H1 (cell line): ENCODE data around the gene SCG3. TPM values are rescaled to one million over a fixed set of nuclear protein-coding genes. Genes with fewer than 3 reads are reported as not detected.

Experiments used
- CTCF ChIA-PET: fragments of 300-600 bp; sonication (Branson Sonifier 250); formaldehyde crosslinking; loops from one replicate; lab custom pipeline; 2021; ENCODE audit not compliant: partially characterized antibody; lab: Charles Lee
- POLR2A ChIA-PET: fragments of 300-600 bp; sonication (Branson Sonifier 250); formaldehyde crosslinking; loops from one replicate; lab custom pipeline; 2021; ENCODE audit warnings: inconsistent platforms; ENCODE audit not compliant: partially characterized antibody; lab: Charles Lee
- DNase-seq, 2 experiments: peaks; one replicate each; pipeline versions ENCODE4 v3.0.0 to v3.0.0-alpha.2; 2010 to 2022; ENCODE audit warnings: low spot score in 2 of 2, low read depth in 1 of 2, mixed read lengths in 1 of 2
- FAIRE-seq: peaks from 2 replicates; lab custom pipeline; 2011; peaks lifted over from hg19 to GRCh38; lab: Jason Lieb, UNC
- H2AFZ ChIP-seq: 2 replicates; pipeline ENCODE4 v1.8.1; 2012; ENCODE audit warnings: low read length, inconsistent platforms
- H2AK5ac ChIP-seq: 2 replicates; pipeline ENCODE4 v1.6.1; 2013; ENCODE audit warnings: low read depth, low read length
- H2BK120ac ChIP-seq: replicated peaks from 2 replicates; pipeline ENCODE3; 2013; ENCODE audit warnings: low read depth, low read length, inconsistent platforms
- H2BK12ac ChIP-seq: 2 replicates; pipeline ENCODE4 v1.6.1; 2013; ENCODE audit warnings: low read depth, low read length
- H2BK15ac ChIP-seq: 2 replicates; pipeline ENCODE4 v1.6.1; 2013; ENCODE audit warnings: low read length
- H2BK20ac ChIP-seq: 2 replicates; pipeline ENCODE4 v1.6.1; 2013; ENCODE audit warnings: low read length
- H2BK5ac ChIP-seq: 2 replicates; pipeline ENCODE4 v1.6.1; 2013; ENCODE audit warnings: low read depth, low read length
- H3K14ac ChIP-seq: 2 replicates; pipeline ENCODE4 v1.6.1; 2013; ENCODE audit warnings: inconsistent platforms; ENCODE audit not compliant: insufficient read length
- H3K18ac ChIP-seq: 2 replicates; pipeline ENCODE4 v1.6.1; 2013; ENCODE audit warnings: low read length; ENCODE audit errors: extremely low read depth
- H3K23ac ChIP-seq: 2 replicates; pipeline ENCODE4 v1.6.1; 2013; ENCODE audit warnings: inconsistent platforms; ENCODE audit not compliant: insufficient read length
- H3K23me2 ChIP-seq: 2 replicates; pipeline ENCODE4 v1.6.1; 2013; ENCODE audit warnings: low read depth, low read length
- H3K27ac ChIP-seq: 2 replicates; pipeline ENCODE4 v1.6.1; 2011; ENCODE audit warnings: low read depth, low read length, inconsistent platforms
- H3K27me3 ChIP-seq, 4 experiments: replicated peaks in 1 of 4; 1 replicate in 1 of 4; 2 replicates in 3 of 4; pipeline versions ENCODE4 v1.6.1 to v1.8.1; 2011 to 2013; ENCODE audit warnings: low read length in 3 of 4, mild to moderate bottlenecking in 3 of 4, inconsistent platforms in 2 of 4, mixed read lengths in 2 of 4, moderate library complexity in 1 of 4; ENCODE audit not compliant: control insufficient read depth in 3 of 4, insufficient read depth in 3 of 4; ENCODE audit errors: extremely low read depth in 1 of 4
- H3K36me3 ChIP-seq, 4 experiments: 2 replicates each; pipeline versions ENCODE4 v1.6.1 to v1.8.1; 2011 to 2013; ENCODE audit warnings: mild to moderate bottlenecking in 4 of 4, low read length in 3 of 4, moderate library complexity in 2 of 4, control low read depth in 1 of 4, inconsistent platforms in 1 of 4; ENCODE audit not compliant: insufficient read depth in 4 of 4, control insufficient read depth in 2 of 4
- H3K4ac ChIP-seq: replicated peaks from 2 replicates; pipeline ENCODE3; 2013; ENCODE audit warnings: low read length, low read depth, mixed read lengths, inconsistent platforms; ENCODE audit not compliant: insufficient read length
- H3K4me1 ChIP-seq, 4 experiments: replicated peaks in 1 of 4; 1 replicate in 1 of 4; 2 replicates in 3 of 4; pipeline versions ENCODE4 v1.6.1 to v1.8.1; 2011 to 2013; ENCODE audit warnings: low read length in 3 of 4, inconsistent platforms in 2 of 4, mixed read lengths in 1 of 4; ENCODE audit not compliant: insufficient read depth in 4 of 4, control insufficient read depth in 3 of 4
- H3K4me2 ChIP-seq, 2 experiments: 2 replicates each; pipeline versions ENCODE4 v1.6.1 to v1.8.1; 2011 to 2013; ENCODE audit warnings: low read depth in 2 of 2, low read length in 2 of 2, control low read depth in 1 of 2, inconsistent platforms in 1 of 2, mild to moderate bottlenecking in 1 of 2; ENCODE audit not compliant: insufficient read depth in 1 of 2
- H3K4me3 ChIP-seq, 4 experiments: fragments of 200-600, 300-600 bp in 1 of 4; sonication (generic), shearing (Covaris generic), sonication (Bioruptor Twin) in 1 of 4; 2 replicates each; pipeline versions ENCODE4 v1.5.1 to v1.8.1; 2011 to 2016; ENCODE audit warnings: low read length in 4 of 4, low read depth in 3 of 4, control low read depth in 2 of 4, inconsistent platforms in 2 of 4, mild to moderate bottlenecking in 2 of 4, mixed read lengths in 1 of 4, moderate library complexity in 1 of 4; ENCODE audit not compliant: insufficient read depth in 2 of 4; ENCODE audit errors: extremely low read depth in 1 of 4
- H3K56ac ChIP-seq: replicated peaks from 2 replicates; pipeline ENCODE3; 2013; ENCODE audit warnings: low read depth, mild to moderate bottlenecking, mixed read lengths, low read length, inconsistent platforms; ENCODE audit not compliant: insufficient read length
- H3K79me1 ChIP-seq: 2 replicates; pipeline ENCODE4 v1.6.1; 2013; ENCODE audit warnings: low read depth, low read length, control low read depth
- H3K79me2 ChIP-seq, 2 experiments: 2 replicates each; pipeline versions ENCODE4 v1.6.1 to v1.8.1; 2012 to 2013; ENCODE audit warnings: low read length in 2 of 2, mild to moderate bottlenecking in 2 of 2, inconsistent platforms in 1 of 2; ENCODE audit not compliant: insufficient read depth in 2 of 2, control insufficient read depth in 1 of 2
- H3K9ac ChIP-seq, 4 experiments: replicated peaks in 1 of 4; 1 replicate in 1 of 4; 2 replicates in 3 of 4; pipeline versions ENCODE4 v1.6.1 to v1.8.1; 2011 to 2013; ENCODE audit warnings: low read depth in 3 of 4, low read length in 3 of 4, control low read depth in 2 of 4, mild to moderate bottlenecking in 2 of 4, moderate library complexity in 2 of 4, inconsistent platforms in 1 of 4; ENCODE audit errors: extremely low read depth in 1 of 4
- H3K9me3 ChIP-seq, 2 experiments: 2 replicates each; pipeline versions ENCODE4 v1.6.1 to v1.8.1; 2012 to 2013; ENCODE audit warnings: mild to moderate bottlenecking in 2 of 2, moderate library complexity in 2 of 2, control low read depth in 1 of 2, inconsistent platforms in 1 of 2, low read depth in 1 of 2, low read length in 1 of 2, mixed read lengths in 1 of 2; ENCODE audit not compliant: insufficient read depth in 2 of 2
- H4K20me1 ChIP-seq, 2 experiments: replicated peaks in 1 of 2; 2 replicates each; pipeline versions ENCODE3 to v1.8.1; 2011 to 2013; ENCODE audit warnings: inconsistent platforms in 2 of 2, low read length in 2 of 2, mild to moderate bottlenecking in 1 of 2; ENCODE audit not compliant: insufficient read depth in 2 of 2, control insufficient read depth in 1 of 2
- H4K5ac ChIP-seq: 2 replicates; pipeline ENCODE4 v1.6.1; 2013; ENCODE audit warnings: low read length, low read depth, mixed read lengths, inconsistent platforms; ENCODE audit not compliant: insufficient read length
- H4K8ac ChIP-seq: 2 replicates; pipeline ENCODE4 v1.8.0; 2013; ENCODE audit warnings: mild to moderate bottlenecking, moderate library complexity, low read length, inconsistent platforms; ENCODE audit not compliant: insufficient read depth; ENCODE audit errors: extremely low read depth
- H4K91ac ChIP-seq: replicated peaks from 2 replicates; pipeline ENCODE3; 2013; ENCODE audit warnings: low read length, mixed read lengths, inconsistent platforms; ENCODE audit not compliant: insufficient read length
- JUND ChIP-seq: IDR thresholded peaks from 2 replicates; pipeline ENCODE4 v1.6.1; 2011; ENCODE audit warnings: mild to moderate bottlenecking, improper control_type of control experiment, low read length
- SIRT6 ChIP-seq: IDR thresholded peaks from one replicate; pipeline ENCODE4 v1.7.1; 2012; ENCODE audit warnings: low read length, inconsistent platforms
- SP1 ChIP-seq: IDR thresholded peaks from 2 replicates; pipeline ENCODE4 v1.6.1; 2011; ENCODE audit warnings: low read depth, low read length
- WGBS, 2 experiments: shearing (Covaris generic) in 1 of 2; methylation state at CpG; one replicate each; pipeline versions ENCODE4 v1.1.6 to v1.1.7; 2013 to 2015; ENCODE audit warnings: low lambda C conversion rate in 2 of 2, mixed read lengths in 2 of 2, inconsistent platforms in 1 of 2, low coverage in 1 of 2, missing lambda C conversion rate in 1 of 2; ENCODE audit not compliant: insufficient replicate concordance in 2 of 2, insufficient coverage in 1 of 2, insufficient read length in 1 of 2; ENCODE audit errors: extremely low coverage in 1 of 2, missing lambda C conversion rate in 1 of 2; 5-methylcytosine and 5-hydroxymethylcytosine counted together
- polyA plus RNA-seq, 7 experiments: library from polyadenylated mRNA; depleted of rRNA in 3 of 7; stranded (reverse) in 5 of 7; unstranded in 2 of 7; fragments of >200 nt in 5 of 7; fragments of 200-250 nt in 2 of 7; gene quantifications; 1 replicate in 5 of 7; 2 replicates in 1 of 7; 4 replicates in 1 of 7; pipeline versions ENCODE4 v1.2.1 to v1.2.3, GENCODE V29; 2011 to 2013; ENCODE audit warnings: missing spikeins in 2 of 7, mixed read lengths in 2 of 7
- total RNA-seq: library from RNA; stranded (reverse); fragmentation: NEBNext Ultra II Directional; extraction: Animal tissue kit (Norgen Biotek cat#: 25700); gene quantifications from 2 replicates; pipeline ENCODE4 v1.2.1, GENCODE V29; 2021
- TF ChIP-seq, protein P1 (sequence below): IDR thresholded peaks from 2 replicates; pipeline ENCODE4 v1.6.1; 2012; ENCODE audit warnings: inconsistent platforms

The SCG3 gene
- total and polyA plus RNA-seq, 2 of the 8 experiments (the other 6 are each of a cell fraction or from before 2014, with no cell fraction given), result 5.2 to 45.9 TPM

DNA sequence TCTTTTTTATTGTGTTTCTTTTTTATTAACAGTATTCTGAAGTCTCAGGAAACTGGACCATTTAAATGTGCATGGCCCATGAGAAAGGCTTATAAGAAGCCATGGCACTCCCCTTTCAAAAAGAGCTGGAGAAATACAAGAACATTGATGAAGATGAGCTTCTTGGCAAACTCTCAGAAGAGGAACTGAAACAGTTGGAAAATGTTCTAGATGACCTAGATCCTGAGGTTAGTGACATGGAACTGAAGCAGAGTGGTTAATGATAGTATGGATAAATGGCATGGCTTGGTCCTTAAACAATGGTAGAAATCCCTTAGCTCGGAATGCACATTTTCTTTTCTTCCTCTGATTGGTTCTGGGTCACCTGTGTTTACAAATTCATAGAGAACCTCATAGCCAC, 85.0 kb downstream of the SCG3 start:
- Histone ChIP-seq H2BK120ac (no peak overlapping the region), H3K4me2 (no peak overlapping the region), H3K9me3 (no peaks in the 10 kb centered on the region), H4K20me1 (no peaks in the 10 kb centered on the region), H3K4me3 (no peak overlapping the region), H3K4me1 (peaks cover 0 to 3% (median 0%) of the 10 kb centered on the region in 4 experiments; a peak in 1 of 7 replicates), H3K36me3 (no peaks in the 10 kb centered on the region), H3K23ac (no peak overlapping the region), H3K9ac (no peak overlapping the region), H2BK20ac (no peak overlapping the region), H4K8ac (no peak overlapping the region), H4K5ac (no peak overlapping the region), H2BK5ac (no peak overlapping the region), H3K79me1 (no peaks in the 10 kb centered on the region), H3K27me3 (no peaks in the 10 kb centered on the region), H3K27ac (no peak overlapping the region), H3K4ac (no peak overlapping the region), H3K23me2 (no peaks in the 10 kb centered on the region), H2AFZ (no peak overlapping the region), H3K18ac (no peak overlapping the region), H2BK15ac (no peak overlapping the region), H3K56ac (no peak overlapping the region), H2BK12ac (no peak overlapping the region), H2AK5ac (no peak overlapping the region), H3K14ac (no peak overlapping the region), H3K79me2 (no peaks in the 10 kb centered on the region), H4K91ac (no peak overlapping the region)
- CTCF ChIA-PET, result interaction anchor here (0.6 to 3.3 kb wide), 3 partner anchors 10 to 486 kb away, joined by 3 to 20 read pairs (median 3); no protein-coding TSS in a partner anchor
- 83% methylated on average over 1 of the region's 1 CpG; no CpG with 5 or more reads in 1 of the 2 experiments for WGBS, 2 experiments
- DNase-seq, result no peak
- no peak for FAIRE-seq
- POLR2A ChIA-PET, result no interaction called here
- no peak for TF ChIP-seq SIRT6
- TF ChIP-seq, protein P1, sequence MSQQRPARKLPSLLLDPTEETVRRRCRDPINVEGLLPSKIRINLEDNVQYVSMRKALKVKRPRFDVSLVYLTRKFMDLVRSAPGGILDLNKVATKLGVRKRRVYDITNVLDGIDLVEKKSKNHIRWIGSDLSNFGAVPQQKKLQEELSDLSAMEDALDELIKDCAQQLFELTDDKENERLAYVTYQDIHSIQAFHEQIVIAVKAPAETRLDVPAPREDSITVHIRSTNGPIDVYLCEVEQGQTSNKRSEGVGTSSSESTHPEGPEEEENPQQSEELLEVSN, result no peak
- no peak for TF ChIP-seq SP1
- no peak for TF ChIP-seq JUND
